ENCODE data around the gene LBX2. TPM values are rescaled to one million over a fixed set of nuclear protein-coding genes. Genes with fewer than 3 reads are reported as not detected.
A peak's percentile ranks its signal among the peaks of the same experiment; 100 is the strongest.
"Not testable (repeated sequence)": the region's sequence is repeated elsewhere in the genome, so short reads cannot be mapped to it uniquely, and the experiment has no call there.

The LBX2 gene
- total RNA-seq, 1 donor from 2014 or later = not detected

- Histone ChIP-seq H3K27me3 (ENCODE audit: control insufficient read depth in 3 of 3, insufficient read depth in 3 of 3, low read length in 3 of 3) (no peaks in the 10 kb centered on the region), H3K4me1 (ENCODE audit: control insufficient read depth in 3 of 3, insufficient read depth in 3 of 3, low read length in 3 of 3) (peaks cover 0 to 6% (median 3%) of the 10 kb centered on the region in 3 donors), H3K36me3 (ENCODE audit: control insufficient read depth in 3 of 3, insufficient read depth in 3 of 3, low read length in 3 of 3) (peaks cover 48 to 60% (median 51%) of the 10 kb centered on the region in 3 donors), H3K9ac (ENCODE audit: low read depth in 1 of 3, low read length in 3 of 3) (no peak overlapping the region), H3K4me3 (ENCODE audit: low read length in 3 of 3) (no peak overlapping the region), H3K27ac (ENCODE audit: low read depth, low read length) (no peak overlapping the region), H3K9me3 (ENCODE audit: control insufficient read depth in 3 of 3, low read length in 3 of 3) (no peaks in the 10 kb centered on the region)
Measured at GRCh38 chr2:74488643-74489481, 10.5 kb downstream of the LBX2 start.

- H3K4me3 ChIP-seq (ENCODE audit: low read length in 3 of 3) = no peak overlapping the region
- H3K36me3 ChIP-seq (ENCODE audit: control insufficient read depth in 3 of 3, insufficient read depth in 3 of 3, low read length in 3 of 3) = peaks cover 23 to 37% (median 25%) of the 10 kb centered on the region in 3 donors
- H3K27me3 ChIP-seq (ENCODE audit: control insufficient read depth in 3 of 3, insufficient read depth in 3 of 3, low read length in 3 of 3) = no peaks in the 10 kb centered on the region
- H3K4me1 ChIP-seq (ENCODE audit: control insufficient read depth in 3 of 3, insufficient read depth in 3 of 3, low read length in 3 of 3) = peaks cover 16 to 30% (median 20%) of the 10 kb centered on the region in 3 donors
- H3K9ac ChIP-seq (ENCODE audit: low read depth in 1 of 3, low read length in 3 of 3) = no peak overlapping the region
- no peaks in the 10 kb centered on the region for H3K9me3 ChIP-seq (ENCODE audit: control insufficient read depth in 3 of 3, low read length in 3 of 3)
- H3K27ac ChIP-seq (ENCODE audit: low read depth, low read length) = no peak overlapping the region
Measured at GRCh38 chr2:74486141-74486540, 13.3 kb downstream of the LBX2 start.

GRCh38 chr2:74483675-74484164 is 15.7 kb downstream of the LBX2 start:
- Histone ChIP-seq H3K4me3 (ENCODE audit: low read length in 3 of 3) (peak overlapping the region; percentile 85 to 100 (median 98)), H3K36me3 (ENCODE audit: control insufficient read depth in 3 of 3, insufficient read depth in 3 of 3, low read length in 3 of 3) (peaks cover 12 to 27% (median 22%) of the 10 kb centered on the region in 3 donors), H3K9ac (ENCODE audit: low read depth in 1 of 3, low read length in 3 of 3) (peak overlapping the region; percentile 69 to 93 (median 86)), H3K4me1 (ENCODE audit: control insufficient read depth in 3 of 3, insufficient read depth in 3 of 3, low read length in 3 of 3) (peaks cover 22 to 37% (median 26%) of the 10 kb centered on the region in 3 donors)
- H3K27ac ChIP-seq (ENCODE audit: low read depth, low read length); H3K27me3 ChIP-seq (ENCODE audit: control insufficient read depth in 3 of 3, insufficient read depth in 3 of 3, low read length in 3 of 3); H3K9me3 ChIP-seq (ENCODE audit: control insufficient read depth in 3 of 3, low read length in 3 of 3): not testable (repeated sequence)

- Histone ChIP-seq H3K27me3 (ENCODE audit: control insufficient read depth in 3 of 3, insufficient read depth in 3 of 3, low read length in 3 of 3) (no peaks in the 10 kb centered on the region), H3K4me1 (ENCODE audit: control insufficient read depth in 3 of 3, insufficient read depth in 3 of 3, low read length in 3 of 3) (peaks cover 22 to 37% (median 26%) of the 10 kb centered on the region in 3 donors), H3K9ac (ENCODE audit: low read depth in 1 of 3, low read length in 3 of 3) (peak within 1 kb of the TSS; percentile 69 to 93 (median 86)), H3K4me3 (ENCODE audit: low read length in 3 of 3) (peak within 1 kb of the TSS; percentile 85 to 100 (median 98)), H3K36me3 (ENCODE audit: control insufficient read depth in 3 of 3, insufficient read depth in 3 of 3, low read length in 3 of 3) (peaks cover 12 to 27% (median 22%) of the 10 kb centered on the region in 3 donors), H3K9me3 (ENCODE audit: control insufficient read depth in 3 of 3, low read length in 3 of 3) (no peaks in the 10 kb centered on the region), H3K27ac (ENCODE audit: low read depth, low read length) (peak within 1 kb of the TSS; percentile 71)
Measured at GRCh38 chr2:74482801-74483674, 16.4 kb downstream of the LBX2 start, which contains the start of the genes CCDC142 and TTC31. Gene CCDC142, minus strand, starts transcription at chr2:74482998. Its CDS starts 161 bp downstream, at chr2:74482837. Gene TTC31, plus strand, starts transcription at chr2:74483081. Its CDS starts 15 bp downstream, at chr2:74483096.

- Histone ChIP-seq H3K27me3 (ENCODE audit: control insufficient read depth in 3 of 3, insufficient read depth in 3 of 3, low read length in 3 of 3) (no peaks in the 10 kb centered on the region), H3K9me3 (ENCODE audit: control insufficient read depth in 3 of 3, low read length in 3 of 3) (no peaks in the 10 kb centered on the region), H3K4me1 (ENCODE audit: control insufficient read depth in 3 of 3, insufficient read depth in 3 of 3, low read length in 3 of 3) (peaks cover 22 to 37% (median 26%) of the 10 kb centered on the region in 3 donors), H3K27ac (ENCODE audit: low read depth, low read length) (peak overlapping the region; percentile 71), H3K4me3 (ENCODE audit: low read length in 3 of 3) (peak overlapping the region; percentile 85 to 100 (median 98)), H3K36me3 (ENCODE audit: control insufficient read depth in 3 of 3, insufficient read depth in 3 of 3, low read length in 3 of 3) (peaks cover 17 to 32% (median 22%) of the 10 kb centered on the region in 3 donors), H3K9ac (ENCODE audit: low read depth in 1 of 3, low read length in 3 of 3) (peak overlapping the region; percentile 69 to 93 (median 86))
Measured at GRCh38 chr2:74481961-74482800, 17.2 kb downstream of the LBX2 start.

- Histone ChIP-seq H3K27ac (ENCODE audit: low read depth, low read length) (no peak overlapping the region), H3K36me3 (ENCODE audit: control insufficient read depth in 3 of 3, insufficient read depth in 3 of 3, low read length in 3 of 3) (peaks cover 18 to 36% (median 19%) of the 10 kb centered on the region in 3 donors), H3K9me3 (ENCODE audit: control insufficient read depth in 3 of 3, low read length in 3 of 3) (no peaks in the 10 kb centered on the region), H3K4me3 (ENCODE audit: low read length in 3 of 3) (peak overlapping the region; percentile 85 to 100 (median 98)), H3K4me1 (ENCODE audit: control insufficient read depth in 3 of 3, insufficient read depth in 3 of 3, low read length in 3 of 3) (peaks cover 22 to 37% (median 26%) of the 10 kb centered on the region in 3 donors), H3K9ac (ENCODE audit: low read depth in 1 of 3, low read length in 3 of 3) (peak overlapping the region; percentile 69 to 93 (median 86)), H3K27me3 (ENCODE audit: control insufficient read depth in 3 of 3, insufficient read depth in 3 of 3, low read length in 3 of 3) (no peaks in the 10 kb centered on the region)
Measured at GRCh38 chr2:74481431-74481830, 18.0 kb downstream of the LBX2 start.

- Histone ChIP-seq H3K27ac (ENCODE audit: low read depth, low read length) (no peak overlapping the region), H3K27me3 (ENCODE audit: control insufficient read depth in 3 of 3, insufficient read depth in 3 of 3, low read length in 3 of 3) (no peaks in the 10 kb centered on the region), H3K9me3 (ENCODE audit: control insufficient read depth in 3 of 3, low read length in 3 of 3) (no peaks in the 10 kb centered on the region), H3K36me3 (ENCODE audit: control insufficient read depth in 3 of 3, insufficient read depth in 3 of 3, low read length in 3 of 3) (peaks cover 19 to 33% (median 27%) of the 10 kb centered on the region in 3 donors), H3K4me1 (ENCODE audit: control insufficient read depth in 3 of 3, insufficient read depth in 3 of 3, low read length in 3 of 3) (peaks cover 20 to 29% (median 26%) of the 10 kb centered on the region in 3 donors), H3K4me3 (ENCODE audit: low read length in 3 of 3) (no peak overlapping the region), H3K9ac (ENCODE audit: low read depth in 1 of 3, low read length in 3 of 3) (no peak overlapping the region)
Measured at GRCh38 chr2:74474899-74475298, 24.5 kb downstream of the LBX2 start.

- peaks cover 14 to 29% (median 27%) of the 10 kb centered on the region in 3 donors for H3K36me3 ChIP-seq (ENCODE audit: control insufficient read depth in 3 of 3, insufficient read depth in 3 of 3, low read length in 3 of 3)
Measured at GRCh38 chr2:74474481-74474880, 24.9 kb downstream of the LBX2 start.

GRCh38 chr2:74472945-74473258 is 26.5 kb downstream of the LBX2 start:
- H3K36me3 ChIP-seq (ENCODE audit: control insufficient read depth in 3 of 3, insufficient read depth in 3 of 3, low read length in 3 of 3) = peaks cover 14 to 28% (median 27%) of the 10 kb centered on the region in 3 donors
- H3K4me3 ChIP-seq (ENCODE audit: low read length in 3 of 3) = peak overlapping the region; percentile 89 to 100 (median 99)
- no peaks in the 10 kb centered on the region for H3K9me3 ChIP-seq (ENCODE audit: control insufficient read depth in 3 of 3, low read length in 3 of 3)
- H3K9ac ChIP-seq (ENCODE audit: low read depth in 1 of 3, low read length in 3 of 3) = peak overlapping the region; percentile 92 to 99 (median 99)
- peak overlapping the region; percentile 85 for H3K27ac ChIP-seq (ENCODE audit: low read depth, low read length)
- no peaks in the 10 kb centered on the region for H3K27me3 ChIP-seq (ENCODE audit: control insufficient read depth in 3 of 3, insufficient read depth in 3 of 3, low read length in 3 of 3)
- H3K4me1 ChIP-seq (ENCODE audit: control insufficient read depth in 3 of 3, insufficient read depth in 3 of 3, low read length in 3 of 3) = peaks cover 20 to 29% (median 26%) of the 10 kb centered on the region in 3 donors

More at GRCh38 chr2:74474481-74474880, 24.9 kb downstream of the LBX2 start:
- no peaks in the 10 kb centered on the region for H3K9me3 ChIP-seq (ENCODE audit: control insufficient read depth in 3 of 3, low read length in 3 of 3)
- no peak overlapping the region for H3K4me3 ChIP-seq (ENCODE audit: low read length in 3 of 3)
- no peak overlapping the region for H3K27ac ChIP-seq (ENCODE audit: low read depth, low read length)
- no peaks in the 10 kb centered on the region for H3K27me3 ChIP-seq (ENCODE audit: control insufficient read depth in 3 of 3, insufficient read depth in 3 of 3, low read length in 3 of 3)
- peaks cover 20 to 29% (median 26%) of the 10 kb centered on the region in 3 donors for H3K4me1 ChIP-seq (ENCODE audit: control insufficient read depth in 3 of 3, insufficient read depth in 3 of 3, low read length in 3 of 3)
- no peak overlapping the region for H3K9ac ChIP-seq (ENCODE audit: low read depth in 1 of 3, low read length in 3 of 3)

Measured in skeletal muscle tissue (tissue), 4 donors.